Retinal pigment epithelial cell (primary cell): ENCODE data around the gene TUBA4A.

ENCODE experiments used
- DNase-seq: peaks from one replicate; pipeline ENCODE4 v3.0.0-alpha.2; 2010; ENCODE audit warnings: low read depth
- H3K4me3 ChIP-seq: 2 replicates; pipeline ENCODE4 v1.5.1; 2011; ENCODE audit warnings: mild to moderate bottlenecking, low read length, control low read depth, moderate library complexity
- TF ChIP-seq, protein P1 (sequence below): conservative IDR thresholded peaks from 2 replicates; pipeline ENCODE4 v1.5.1; 2011; ENCODE audit warnings: low read depth, low read length, control low read depth, inconsistent platforms

Gene TUBA4A

DNA sequence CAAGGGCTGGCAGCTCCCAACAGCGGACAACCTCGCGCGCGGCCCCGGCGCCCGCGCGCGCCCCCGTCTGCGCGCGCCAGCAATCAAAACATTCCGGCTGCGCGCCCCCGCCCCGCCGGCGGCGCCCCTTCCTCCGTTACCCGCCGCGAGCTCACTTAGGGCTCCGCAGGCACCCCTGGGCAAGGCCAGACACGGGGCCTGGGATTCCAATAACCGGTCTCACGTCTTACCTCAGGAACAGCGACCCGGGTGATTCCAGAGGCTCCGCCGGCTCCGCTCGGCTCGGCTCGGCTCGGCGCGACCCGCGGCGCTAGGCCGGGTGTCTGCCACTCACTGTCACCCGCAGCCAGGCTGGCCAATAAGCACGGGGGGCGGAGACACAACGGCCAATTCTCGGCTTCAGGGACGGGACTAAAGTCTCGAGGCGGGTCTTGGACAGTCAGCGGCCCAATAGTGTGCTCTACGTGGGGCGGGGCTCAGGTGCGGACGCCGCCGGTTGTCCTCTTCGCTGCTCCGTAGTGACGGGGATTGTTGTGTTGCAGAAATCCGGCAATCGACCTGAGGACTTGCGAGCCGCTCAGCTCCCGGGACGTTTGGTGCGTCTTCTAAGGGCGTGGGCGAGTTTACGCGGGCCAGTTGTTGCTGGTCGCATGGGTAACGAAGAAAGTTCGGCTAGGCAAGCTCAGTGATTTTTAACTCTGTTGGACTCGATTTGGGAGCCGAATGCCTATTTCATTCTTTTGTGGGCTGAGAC is 24.2 kb downstream of the TUBA4A start, which contains the start of the genes ANKZF1 and ATG9A:
Gene ANKZF1, plus strand, starts transcription at position 502 of the 754 bp plus-strand sequence. CDS start 452 bp downstream, outside the sequence.
Gene ATG9A, minus strand, starts transcription at position 332 of the 754 bp plus-strand sequence. CDS start 1,612 bp downstream, outside the sequence.
- TF ChIP-seq, protein P1, sequence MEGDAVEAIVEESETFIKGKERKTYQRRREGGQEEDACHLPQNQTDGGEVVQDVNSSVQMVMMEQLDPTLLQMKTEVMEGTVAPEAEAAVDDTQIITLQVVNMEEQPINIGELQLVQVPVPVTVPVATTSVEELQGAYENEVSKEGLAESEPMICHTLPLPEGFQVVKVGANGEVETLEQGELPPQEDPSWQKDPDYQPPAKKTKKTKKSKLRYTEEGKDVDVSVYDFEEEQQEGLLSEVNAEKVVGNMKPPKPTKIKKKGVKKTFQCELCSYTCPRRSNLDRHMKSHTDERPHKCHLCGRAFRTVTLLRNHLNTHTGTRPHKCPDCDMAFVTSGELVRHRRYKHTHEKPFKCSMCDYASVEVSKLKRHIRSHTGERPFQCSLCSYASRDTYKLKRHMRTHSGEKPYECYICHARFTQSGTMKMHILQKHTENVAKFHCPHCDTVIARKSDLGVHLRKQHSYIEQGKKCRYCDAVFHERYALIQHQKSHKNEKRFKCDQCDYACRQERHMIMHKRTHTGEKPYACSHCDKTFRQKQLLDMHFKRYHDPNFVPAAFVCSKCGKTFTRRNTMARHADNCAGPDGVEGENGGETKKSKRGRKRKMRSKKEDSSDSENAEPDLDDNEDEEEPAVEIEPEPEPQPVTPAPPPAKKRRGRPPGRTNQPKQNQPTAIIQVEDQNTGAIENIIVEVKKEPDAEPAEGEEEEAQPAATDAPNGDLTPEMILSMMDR = no peak
- peak within 1 kb of the TSS; percentile 87 for H3K4me3 ChIP-seq
- peak; percentile 97 for DNase-seq

DNA sequence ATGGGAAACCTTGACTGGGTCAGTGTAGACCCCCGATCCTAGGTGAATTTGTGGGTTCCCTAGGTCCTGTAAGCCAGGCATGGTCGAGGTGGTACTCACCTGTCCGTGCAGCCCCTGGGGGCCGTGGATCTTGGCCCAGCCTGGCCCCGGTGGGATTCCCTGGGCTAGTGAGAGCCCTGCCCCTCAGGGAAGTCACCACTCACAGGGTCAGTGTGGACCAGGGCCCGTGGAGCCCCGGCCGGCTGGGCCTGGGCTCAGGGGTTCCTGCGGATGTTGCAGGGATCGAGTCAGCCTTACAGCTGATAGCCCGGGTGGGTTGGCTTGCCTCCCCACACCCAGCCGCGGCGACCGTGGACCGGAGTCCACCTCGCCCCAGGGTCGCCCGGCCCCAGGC is 24.8 kb downstream of the TUBA4A start:
- TF ChIP-seq, protein P1 = no peak
- no peak for DNase-seq
- H3K4me3 ChIP-seq = peak overlapping the region; percentile 87

DNA sequence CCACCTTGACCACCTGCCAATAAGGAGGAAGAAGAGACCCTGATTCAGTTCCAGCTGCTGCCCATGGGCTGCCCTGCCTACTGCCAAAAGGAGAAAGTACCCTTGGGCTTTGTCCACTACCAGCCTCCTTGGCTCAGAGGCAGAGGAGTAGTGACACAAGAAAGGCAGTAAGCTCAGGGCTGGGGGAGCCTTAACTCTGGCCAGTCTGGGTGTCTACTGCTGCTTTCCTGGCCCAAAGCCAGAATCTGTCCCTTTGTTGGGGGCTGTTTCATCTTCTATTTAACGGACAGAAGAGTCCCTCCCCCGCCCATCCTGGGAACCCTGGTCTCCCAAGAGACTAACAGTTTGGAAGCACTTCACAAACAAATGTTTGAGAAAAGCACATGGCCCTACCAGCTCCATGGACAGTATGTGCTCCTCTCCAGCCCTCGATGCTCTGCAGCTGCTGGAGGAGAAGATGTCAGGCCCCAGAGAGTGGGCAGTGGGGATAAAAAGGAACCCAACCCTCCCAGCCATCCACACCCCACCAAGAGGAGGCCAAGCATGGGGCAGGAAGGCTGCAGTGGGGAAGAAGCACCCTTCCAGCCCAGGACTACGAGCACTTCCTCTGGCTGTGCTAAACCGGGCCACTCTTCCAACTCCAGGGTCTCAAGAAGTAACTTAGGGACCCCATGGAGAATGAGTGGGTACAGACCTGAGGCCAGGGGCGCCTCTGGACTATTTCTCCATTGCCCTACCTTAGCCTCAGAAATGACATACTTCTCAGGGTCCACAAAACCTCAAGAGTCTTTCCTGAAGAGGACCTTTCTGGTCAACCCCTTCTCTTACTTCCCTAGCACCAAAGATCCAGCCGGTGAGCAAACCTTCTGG is 25.4 kb downstream of the TUBA4A start:
- no peak for DNase-seq
- TF ChIP-seq, protein P1 = no peak
- peak overlapping the region; percentile 87 for H3K4me3 ChIP-seq

DNA sequence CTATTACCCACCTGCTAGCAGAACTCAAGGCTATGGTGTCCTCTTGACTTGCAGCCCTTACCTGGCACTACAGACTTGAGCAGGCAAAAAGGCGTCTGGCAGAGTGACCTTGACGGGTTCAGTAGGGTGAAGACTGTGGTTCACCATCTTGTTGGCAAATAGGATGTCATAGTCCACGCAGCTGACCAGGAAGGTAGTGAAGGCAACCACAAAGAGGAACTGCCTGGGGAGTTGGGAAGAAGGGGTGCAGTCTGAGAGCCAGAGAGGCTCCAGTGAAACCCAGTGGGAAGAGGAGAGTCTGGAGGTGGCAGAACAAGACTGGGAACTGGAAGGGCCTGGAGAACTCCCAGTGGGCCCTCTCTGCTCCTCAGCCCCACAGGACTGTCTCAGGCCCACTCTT is 28.4 kb downstream of the TUBA4A start:
- no peak overlapping the region for H3K4me3 ChIP-seq
- TF ChIP-seq, protein P1 = no peak
- no peak for DNase-seq

DNA sequence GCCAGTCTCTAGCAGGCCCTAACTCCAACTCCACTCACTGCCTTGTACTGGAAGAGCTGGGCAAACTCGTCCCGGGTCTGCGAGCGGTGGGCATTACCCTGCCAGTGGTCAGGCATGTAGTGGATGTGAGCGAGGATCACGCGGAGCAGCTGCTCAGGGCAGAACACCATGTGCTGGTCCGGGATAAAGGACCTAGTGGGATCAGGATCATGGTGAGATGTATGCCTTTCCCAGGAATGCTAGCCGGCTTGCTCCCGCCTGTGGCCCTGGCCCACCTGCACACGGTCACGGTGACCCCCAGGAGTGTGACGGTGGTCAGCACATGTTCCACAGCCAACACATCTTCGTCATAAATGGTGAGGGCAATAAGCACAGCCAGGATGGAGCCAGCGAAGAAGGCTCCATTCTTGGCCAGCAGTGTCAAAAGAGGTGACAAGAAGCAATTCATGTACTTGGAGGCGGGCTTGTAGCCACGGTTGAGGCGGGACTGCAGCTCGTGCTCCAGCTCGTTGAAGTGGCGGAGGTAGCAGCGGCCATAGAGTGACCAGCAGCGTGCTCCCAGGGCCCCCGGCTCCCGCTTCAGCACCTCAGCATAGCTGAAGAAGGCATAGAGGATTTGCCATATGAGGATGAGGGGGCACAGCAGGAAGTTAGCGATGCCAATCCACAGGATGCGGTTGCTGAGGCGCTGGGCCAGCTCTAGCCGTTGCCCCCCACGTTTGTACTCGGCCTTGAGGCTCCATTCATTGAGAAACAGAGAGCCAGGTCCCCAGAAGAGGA is 29.7 kb downstream of the TUBA4A start:
- TF ChIP-seq, protein P1 = no peak
- no peak overlapping the region for H3K4me3 ChIP-seq
- no peak for DNase-seq

DNA sequence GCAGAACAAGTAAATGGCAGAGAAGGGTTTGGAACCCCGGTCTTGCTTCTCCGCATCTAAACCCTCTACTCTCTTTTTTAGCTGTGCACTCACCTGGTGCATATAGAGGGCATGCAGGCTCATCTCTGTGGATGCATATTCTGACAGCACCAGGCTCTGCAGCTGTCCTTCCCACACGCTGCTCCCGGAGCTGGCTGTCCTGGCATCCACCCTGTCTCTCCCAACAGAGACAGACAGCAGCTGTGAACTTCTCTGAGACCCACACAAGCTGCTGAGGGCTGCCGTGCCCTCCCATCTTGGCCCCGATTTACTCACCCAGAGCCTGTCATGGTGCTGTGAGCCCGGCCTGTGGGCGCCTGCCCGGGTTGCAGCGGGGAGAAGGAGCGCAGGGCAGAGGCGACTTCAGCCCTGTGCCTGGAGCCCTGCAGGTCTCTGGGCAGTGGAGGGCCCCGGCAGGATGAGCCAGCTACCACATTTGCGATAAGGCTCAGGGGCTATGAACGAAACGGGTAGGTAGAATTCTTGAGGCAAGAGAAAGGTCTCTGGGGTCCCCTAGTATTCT is 31.7 kb downstream of the TUBA4A start:
- no peak for DNase-seq
- TF ChIP-seq, protein P1 = no peak
- H3K4me3 ChIP-seq = no peak overlapping the region
